ENCODE data around the gene BMP7.
"Not testable (repeated sequence)": the region's sequence is repeated elsewhere in the genome, so short reads cannot be mapped to it uniquely, and the experiment has no call there.

Gene BMP7

DNA sequence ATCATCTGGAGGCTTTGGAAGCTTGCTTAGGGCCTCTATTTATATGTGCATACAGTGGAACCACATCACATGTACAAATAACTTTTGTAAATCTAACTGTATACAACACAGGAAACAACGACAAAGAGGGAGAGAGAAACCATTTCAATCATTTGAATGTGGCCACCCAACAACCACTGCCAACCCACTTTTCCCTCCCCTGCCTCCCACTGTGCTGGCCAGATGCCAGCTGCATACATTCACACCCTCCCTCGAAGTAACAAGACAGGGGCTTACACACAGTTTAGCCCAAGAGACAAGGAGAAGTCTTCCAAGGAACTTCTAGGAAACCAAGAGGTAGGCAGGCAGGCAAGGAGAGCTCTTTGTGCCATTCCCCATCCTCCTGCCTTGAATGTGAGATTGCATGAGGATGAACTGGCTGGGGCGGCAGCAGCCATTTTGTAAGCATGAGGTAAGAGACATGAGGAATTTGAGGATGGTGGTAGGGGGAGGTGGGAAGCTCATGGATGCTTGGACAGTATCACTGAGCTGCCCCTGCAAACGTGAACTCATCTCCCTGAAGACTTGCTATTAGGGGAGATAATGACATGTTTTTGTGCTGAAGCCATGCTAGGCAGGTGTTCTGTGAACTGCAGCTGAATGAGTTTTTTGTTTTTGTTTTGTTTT is 18.2 kb downstream of the BMP7 start:
- no peak for DNase-seq

DNA sequence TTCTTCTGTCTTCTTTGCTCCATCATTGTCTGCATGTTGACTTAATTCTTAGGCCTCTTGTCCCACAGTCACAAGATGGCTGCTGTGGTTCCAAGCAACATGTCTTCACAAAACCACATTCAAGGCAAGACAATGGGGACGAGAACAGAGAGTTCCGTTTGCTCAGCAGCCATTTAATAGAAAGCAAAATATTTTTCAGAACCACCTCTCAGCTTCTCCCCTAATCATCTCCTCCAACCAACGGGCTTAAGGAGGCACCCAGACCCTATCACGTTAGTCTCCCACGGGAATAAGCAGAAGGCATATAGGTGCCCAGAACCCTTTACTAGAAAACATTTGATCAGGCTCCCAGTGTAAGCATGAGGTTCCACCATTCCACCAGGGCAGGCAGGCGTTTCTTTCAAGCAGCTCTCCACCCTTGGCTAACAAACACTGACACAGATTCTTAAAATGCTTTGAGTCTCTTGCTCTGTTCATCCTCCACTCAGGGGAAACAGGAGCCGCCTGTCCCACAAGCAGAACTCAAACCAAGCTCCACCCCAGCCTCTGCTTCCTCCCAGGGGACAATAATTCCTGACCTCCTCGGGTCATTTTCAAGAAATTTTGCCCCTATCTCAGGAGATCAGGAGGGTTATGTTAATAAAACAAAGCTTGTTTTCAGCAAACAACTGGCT is 19.0 kb downstream of the BMP7 start:
- DNase-seq, result no peak

DNA sequence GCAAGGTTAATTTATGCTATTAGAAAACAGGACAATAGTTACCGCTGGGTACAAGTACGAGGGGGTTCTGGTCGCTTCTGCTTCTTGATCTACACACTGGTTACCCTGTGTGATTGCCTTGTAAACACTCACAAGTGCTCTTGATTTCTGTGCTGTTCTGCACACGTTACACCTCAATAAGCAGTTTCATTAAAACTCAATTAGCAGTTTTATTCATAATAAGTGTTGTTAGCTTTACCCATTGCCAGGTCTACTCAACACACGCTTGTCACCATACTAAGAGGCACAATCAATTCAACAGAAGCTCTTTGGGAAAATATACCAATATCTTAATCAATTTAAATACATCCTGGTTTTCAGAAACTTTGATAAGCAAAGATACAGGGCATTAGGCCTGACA is 20.4 kb downstream of the BMP7 start:
- DNase-seq, result no peak

DNA sequence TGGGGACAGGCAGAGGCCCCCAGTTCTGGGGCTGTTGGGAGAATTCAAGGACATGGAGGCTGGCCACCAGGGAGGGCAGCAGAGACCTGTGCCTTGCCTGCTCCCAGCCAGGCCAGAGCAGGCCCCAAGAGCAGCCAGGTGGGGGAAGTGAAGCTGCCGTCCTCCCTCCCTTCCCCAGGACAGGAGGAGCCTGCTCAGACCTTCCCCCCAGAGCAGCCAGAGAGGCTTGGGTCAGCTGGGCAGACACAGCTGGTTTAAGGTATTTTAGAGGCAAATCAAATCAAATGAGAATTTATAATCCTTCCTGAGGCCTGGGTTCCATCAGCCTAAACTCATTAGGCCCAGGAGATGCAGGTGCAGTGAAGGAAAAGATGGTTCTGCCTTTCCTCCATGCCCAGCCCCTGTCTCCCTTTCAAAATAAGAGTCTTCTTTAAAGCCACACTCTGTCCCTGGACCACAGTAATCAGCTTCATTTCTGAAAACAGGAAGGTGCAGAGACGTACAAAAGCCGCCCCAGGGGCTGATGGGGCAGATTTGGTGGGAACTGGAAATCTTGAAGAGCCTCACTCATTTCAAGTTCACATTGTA is 21.7 kb downstream of the BMP7 start:
- no peak for DNase-seq

DNA sequence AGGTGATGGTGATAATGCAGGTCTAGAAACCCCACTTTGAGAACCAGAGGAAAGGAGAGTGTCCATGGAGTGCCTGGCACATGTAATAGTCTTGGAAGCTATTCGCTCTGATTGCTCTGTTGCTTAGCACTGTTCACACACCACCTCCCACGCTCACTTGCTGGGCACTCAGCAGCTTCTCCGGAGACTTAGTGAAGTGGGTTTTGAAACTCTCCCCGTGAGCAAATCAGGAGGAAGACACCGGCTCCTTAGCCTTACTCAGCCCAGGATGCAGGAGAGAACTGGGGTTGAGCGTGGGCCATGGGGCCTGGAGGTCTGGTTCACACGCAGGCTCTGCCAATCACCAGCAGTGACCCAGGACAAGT is 22.2 kb downstream of the BMP7 start:
- DNase-seq, result no peak

DNA sequence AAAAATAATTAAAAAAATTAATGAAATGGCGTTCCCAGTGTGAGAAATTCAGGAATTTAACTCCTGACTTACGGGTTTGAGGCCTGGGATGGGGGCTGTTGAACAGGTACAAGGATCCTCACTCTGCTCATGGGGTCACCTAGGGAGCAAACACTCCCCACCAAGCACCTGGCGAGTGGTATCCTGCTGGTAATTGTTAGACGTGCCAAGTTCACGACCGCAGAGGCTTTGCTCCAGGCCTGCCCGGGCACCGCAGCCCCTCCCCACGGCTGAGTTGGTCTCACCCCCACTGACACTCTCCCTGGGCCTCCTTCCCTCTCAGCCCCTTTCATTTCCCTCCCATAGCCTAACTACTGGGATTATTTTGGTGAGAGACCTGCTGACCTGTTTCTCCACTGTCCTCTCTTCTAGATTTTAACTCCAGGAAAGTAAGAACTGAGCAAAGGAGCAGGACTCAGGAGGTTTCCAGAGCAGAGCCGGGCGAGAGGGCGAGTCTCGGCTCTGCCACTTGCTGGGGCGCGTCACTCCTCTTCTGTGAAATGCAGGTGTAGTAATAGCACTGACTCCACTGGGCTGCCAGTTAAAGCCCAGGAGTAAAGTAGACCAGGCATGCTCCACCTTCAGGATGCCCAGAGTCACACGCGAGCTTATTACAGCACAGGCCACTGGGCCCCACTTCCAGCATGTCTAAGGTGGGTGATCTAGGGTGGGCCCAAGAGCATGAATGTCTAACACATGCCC is 22.8 kb downstream of the BMP7 start:
- no peak for DNase-seq

DNA sequence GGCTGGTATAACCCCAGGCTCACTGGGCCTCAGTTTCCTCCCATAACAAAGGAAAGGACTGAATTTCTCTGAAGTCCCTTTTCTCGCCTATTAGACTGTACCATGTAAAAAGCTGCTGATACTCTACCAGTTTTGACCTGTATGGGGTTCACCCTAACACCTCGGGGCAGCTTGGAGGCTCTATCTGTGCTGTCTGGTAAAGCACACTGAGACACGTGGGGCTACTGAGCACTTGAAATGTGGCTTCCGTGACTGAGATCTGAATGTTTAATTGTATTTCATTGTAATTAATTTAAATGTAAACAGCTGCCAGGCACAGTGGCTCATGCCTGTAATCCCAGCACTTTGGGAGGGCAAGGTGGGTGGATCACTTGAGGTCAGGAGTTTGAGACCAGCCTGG is 24.0 kb downstream of the BMP7 start:
- no peak for DNase-seq

DNA sequence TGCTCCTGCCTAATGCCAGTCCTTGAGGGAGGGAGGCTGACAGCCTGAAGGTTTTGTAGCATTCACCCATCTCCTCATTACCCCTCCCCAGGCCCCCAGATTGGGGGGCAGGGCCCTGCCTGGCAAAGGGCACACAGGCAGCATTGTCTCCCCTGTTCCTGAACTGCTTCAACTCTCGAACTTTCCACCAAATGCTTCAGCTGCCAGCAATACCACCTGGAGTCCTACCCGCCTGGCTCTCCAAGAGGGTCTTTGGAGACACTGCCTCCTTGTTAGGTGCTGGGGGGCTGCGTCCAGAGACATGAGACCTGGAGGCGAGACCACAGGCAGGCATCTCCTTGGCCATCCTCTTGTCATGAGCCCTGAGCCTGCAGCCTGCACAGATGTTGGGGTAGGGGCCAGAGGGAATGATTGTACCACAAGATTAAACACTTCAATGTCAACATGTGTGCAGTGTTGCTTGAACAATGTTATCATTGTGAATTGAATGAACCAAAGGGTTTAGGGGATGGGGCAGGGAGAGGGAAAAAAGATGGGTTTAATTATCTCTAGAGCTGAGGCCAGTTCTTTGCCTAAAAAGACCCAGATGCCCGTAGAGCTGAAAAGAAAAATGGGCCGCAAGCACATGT is 25.0 kb downstream of the BMP7 start:
- no peak for DNase-seq

DNA sequence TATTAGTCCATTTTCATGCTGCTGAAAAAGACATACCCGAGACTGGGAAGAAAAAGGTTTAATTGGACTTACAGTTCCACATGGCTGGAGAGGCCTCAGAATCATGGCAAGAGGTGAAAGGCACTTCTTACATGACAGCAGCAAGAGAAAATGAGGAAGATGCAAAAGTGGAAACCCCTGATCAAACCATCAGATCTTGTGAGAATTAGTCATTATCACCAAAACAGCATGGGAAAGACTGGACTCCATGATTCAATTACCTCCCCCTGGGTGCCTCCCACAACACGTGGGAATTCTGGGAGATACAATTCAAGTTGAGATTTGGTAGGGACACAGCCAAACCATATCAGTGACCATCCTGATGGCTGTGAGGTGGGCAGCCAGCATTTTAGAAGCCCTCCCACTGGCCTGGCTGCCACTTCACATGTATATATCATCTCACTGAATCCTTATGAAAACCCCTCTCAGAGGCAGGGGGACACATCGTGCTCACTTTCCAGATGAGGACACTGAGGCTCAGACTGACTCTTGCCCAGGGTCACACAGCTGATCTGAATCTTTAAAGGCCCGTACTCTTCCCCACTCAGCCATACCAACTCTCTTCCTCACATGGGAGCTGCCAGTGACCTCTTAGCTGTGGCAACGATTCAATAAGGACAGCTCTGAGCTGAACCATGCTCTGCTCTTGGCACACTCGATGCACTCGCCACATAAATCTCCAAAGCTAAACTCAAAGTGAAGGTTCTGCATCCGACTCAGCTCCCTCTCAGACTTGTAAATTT is 25.7 kb downstream of the BMP7 start:
- no peak for DNase-seq

DNA sequence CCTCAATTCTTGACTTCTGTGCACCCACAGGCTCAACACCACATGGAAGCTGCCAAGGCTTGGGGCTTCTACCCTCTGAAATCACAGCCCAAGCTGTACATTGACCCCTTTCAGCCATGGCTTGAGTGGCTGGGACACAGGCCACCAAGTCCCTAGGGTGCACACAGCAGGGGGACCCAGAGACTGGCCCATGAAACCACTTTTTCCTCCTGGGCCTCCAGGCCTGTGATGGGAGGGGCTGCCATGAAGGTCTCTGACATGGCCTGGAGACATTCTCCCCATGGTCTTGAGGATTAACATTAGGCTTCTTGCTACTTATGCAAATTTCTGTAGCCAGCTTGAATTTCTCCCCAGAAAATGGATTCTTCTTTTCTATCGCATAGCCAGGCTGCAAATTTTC is 26.7 kb downstream of the BMP7 start:
- DNase-seq, result not testable (repeated sequence)

DNA sequence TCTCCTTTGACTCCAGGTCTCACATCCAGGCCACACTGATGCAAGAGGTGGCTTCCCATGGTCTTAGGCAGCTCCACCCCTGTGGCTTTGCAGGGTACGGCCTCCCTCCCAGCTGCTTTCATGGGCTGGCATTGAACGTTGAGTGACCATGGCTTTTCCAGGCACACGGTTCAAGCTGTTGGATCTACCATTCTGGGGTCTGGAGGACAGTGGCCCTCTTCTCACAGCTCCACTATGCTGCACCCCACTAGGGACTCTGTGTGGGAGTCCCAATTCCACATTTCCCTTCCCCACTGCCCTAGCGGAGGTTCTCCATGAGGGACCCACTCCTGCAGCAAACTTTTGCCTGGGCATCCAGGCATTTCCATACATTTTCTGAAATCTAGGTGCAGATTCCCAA is 27.1 kb downstream of the BMP7 start:
- not testable (repeated sequence) for DNase-seq

DNA sequence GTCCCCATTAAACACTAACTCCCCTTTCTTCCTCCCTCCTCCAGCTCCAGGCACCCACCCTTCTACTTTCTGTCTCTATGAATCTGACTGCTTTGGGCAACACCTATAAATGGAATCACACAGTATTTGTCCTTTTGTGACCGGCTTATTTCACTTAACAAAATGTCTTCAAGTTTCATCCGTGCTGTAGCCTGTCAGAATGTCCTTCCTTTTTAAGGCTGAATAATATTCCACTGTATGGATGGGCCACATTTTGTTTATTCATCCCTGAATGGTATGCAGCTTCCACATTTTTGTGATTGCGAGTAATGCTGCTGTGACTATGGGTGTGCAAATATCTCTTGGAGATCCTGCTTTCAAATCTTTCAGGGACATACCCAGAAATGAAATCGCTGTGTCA is 28.4 kb downstream of the BMP7 start:
- no peak for DNase-seq

DNA sequence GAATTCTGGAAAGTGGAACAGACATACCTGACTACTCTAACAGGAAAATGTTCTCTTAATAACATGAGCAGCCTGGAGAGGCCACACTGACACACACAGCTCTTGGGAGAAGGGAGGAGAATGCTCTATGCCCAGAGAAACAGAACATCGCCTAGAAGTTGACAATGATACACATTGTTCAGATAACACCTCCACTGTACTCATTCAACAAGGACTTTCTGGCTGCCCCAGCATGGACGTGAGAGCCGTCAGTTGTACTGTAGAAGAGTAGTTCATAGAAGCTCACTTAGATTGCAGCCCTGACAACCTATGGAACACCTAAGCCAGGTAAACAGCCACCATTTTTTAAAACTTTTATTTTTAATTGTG is 28.9 kb downstream of the BMP7 start:
- no peak for DNase-seq

DNA sequence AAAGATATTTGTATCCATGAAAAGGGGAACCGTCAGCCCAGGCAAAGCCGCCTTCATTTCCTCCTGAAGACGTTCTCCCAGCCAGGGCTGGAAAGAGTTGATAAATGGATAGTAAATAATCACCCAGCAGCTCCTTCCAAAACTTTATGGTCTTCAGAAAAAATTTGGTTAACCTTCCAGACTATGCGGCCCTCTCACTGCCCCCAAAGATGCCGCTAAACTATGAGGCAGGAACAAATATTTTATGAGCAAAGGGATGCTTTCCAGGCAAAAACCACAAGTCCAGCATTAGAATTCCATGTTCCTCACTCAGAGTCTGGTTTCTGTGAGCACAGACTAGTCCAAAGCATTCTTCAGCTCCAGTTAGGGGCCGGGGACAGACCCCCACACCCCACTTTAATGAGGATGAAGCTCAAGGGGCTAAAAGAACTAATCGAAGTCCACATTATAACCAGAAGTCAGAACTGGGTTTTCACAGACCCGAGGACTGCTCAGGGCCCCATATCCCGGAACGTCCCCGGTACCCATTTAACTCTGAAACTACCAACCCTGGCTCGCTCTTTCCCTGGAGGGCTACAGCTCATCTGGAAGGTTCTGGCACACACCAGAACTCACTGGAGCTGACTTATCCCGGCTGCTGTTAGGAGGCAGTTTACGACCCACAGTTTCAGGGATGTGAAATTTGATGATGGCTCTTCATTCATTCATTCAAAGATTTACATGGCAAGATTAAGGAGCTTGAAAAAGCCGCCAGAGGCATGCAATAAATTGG is 29.4 kb downstream of the BMP7 start:
- DNase-seq, result no peak

DNA sequence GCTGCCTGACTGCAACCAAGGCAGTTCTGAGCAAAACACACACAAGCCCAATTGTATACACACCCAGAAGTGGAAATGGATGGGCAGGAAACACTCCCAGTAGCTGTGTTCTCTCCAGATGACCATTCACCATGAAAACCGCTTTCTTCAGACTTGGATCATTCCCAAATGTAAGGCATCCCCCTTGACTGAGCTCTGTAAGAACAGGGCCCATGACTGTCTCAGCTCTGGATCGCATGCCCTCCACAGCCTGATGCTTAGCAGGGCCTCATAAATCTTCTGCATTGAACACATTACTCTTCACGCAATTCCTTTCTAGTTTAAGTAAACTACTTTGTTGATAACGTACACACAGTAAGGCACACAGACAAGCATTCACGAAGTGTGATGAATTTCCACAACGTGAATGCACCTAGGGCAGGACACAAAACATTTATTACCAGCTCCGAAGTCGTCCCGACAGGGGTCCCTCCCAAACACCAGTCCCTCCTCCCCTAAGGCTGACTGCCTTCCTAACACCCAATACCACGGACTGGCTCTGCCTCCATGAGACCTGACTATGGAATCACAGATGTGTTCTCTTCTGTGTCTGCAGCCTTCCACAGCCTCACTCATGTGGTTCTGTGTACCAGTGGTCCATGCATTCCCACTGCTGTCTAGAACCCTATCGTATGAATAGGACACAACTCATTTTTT is 31.7 kb downstream of the BMP7 start:
- no peak for DNase-seq

DNA sequence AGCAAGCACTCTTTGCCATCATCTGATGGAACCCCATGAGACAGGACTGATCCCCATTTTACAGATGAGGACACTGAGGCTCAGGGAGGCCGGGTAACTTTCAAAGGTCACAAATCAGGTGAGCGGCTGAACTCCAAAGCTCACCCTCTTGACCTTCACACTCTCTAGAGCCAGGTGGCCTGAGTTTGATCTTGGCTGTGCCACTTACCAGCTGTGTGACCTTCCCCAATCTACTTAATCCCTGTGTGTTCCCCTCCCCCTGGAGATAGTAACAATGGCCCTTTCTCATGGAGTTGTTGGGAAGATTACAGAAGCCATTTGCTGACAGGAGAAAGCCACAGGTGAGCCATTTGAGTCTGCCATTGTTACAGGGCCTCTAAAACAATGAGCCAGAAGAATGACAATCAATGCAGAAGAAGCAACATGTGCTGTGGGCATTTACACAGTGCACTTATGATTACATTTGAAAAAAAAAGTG is 34.5 kb downstream of the BMP7 start:
- no peak for DNase-seq

DNA sequence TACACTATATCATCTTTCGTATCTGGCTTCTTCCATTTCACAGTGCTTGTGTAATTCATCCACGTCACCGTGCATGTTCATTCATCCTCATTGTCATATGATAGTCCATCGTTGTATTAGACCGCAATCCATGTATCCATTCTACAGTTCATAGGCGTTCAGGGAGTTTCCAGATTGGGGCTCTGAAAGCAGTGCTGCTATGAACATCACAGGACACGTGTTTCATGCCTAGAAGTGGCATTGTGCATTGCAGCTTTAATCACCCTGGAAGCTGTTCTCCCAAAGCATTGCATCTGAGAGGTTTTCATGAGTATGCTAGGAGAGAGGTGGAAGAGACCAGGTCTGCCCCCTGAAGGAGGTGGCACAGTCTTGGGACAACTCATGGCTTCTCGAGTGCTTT is 35.3 kb downstream of the BMP7 start:
- no peak for DNase-seq

DNA sequence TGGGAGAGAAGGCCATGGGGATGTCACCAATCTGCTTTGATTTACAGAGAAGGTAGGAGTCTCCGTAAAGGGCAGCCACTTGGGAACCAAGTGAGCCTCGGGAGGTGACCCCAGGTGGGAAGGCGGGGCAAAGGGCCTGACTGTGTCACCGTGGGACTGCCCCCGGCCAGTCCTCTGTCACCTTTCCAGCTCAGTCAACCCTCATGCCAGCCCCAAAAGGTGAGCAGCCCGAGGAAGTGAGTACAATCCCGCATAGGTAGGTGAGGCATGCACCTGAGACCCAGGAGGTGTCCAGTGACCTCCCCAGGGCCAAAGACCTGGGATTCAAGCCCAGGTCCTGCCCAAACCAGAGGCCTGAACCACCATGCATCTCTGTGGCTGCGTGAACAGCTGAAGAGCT is 36.2 kb downstream of the BMP7 start:
- DNase-seq, result no peak

DNA sequence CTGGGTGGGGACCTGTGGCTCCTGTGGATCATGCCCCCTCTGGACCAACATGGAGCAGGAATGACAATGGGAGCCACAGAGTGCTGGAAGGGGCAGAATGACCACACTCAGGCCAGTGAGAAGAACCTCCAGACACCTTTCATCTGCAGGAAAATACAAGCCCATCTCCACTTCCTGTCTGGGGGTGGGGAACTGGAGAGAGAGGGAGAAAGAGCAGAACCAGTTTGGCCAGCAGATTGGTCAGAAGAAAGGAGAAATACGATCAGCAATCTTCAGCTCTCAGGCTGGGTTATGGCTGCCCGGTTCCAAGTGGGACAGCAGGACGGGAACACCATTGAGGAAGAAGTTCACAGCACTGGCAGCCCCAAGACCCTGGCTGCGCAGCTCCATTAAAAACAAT is 37.0 kb downstream of the BMP7 start:
- no peak for DNase-seq

DNA sequence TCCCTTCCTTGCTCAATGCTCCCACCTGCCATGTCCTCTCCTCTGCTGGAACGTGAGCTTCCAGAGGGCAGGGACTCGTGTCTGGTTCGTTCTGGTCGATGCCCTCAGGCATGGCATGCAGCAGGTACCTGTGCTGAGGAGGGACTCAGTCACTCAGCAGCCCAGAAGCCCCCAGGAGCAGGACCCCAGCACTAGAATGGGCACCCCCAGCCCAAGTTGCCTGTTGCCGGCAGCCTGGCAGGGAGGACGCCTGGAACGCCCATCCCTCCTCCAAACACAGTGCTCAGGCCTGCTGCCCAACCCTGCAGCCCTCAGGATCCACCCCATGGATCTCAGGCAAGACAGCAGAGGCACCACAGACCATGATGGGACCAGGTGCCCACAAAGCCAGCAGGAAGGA is 40.6 kb downstream of the BMP7 start:
- DNase-seq, result no peak

DNA sequence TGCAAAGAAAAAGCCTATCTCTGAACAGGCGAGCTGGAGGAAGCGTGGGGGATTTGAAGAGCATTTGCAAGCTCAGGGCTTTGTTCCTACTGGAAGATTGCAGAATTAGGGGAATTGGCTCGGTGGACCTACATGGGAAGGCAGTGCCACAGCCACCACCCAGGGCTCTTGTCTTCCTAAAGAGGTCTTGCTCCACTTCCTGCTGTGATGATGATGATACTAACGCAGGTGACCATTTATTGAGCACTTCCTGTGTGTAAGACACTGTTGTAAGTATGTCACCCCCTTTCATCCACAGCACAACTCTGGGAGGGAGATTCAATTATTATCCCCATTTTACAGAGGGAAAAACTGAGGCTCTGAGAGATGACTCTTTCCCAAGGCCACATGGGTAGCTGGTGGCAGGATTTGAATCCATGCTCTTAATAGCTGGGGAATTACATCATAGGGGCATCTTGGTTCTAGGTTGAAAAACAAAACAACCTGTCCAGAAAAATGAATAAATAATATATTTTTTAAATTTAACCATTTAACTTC is 41.2 kb downstream of the BMP7 start:
- no peak for DNase-seq

All from NCI-H1694 (cell line).